SK-N-SH (cell line): ENCODE measurements around the gene TRPM3. TPM values are rescaled to one million over a fixed set of nuclear protein-coding genes. Genes with fewer than 3 reads are reported as not detected.

Experiments
- CTCF ChIA-PET: fragments of 300-600, 350-600 bp; formaldehyde crosslinking; extraction: SDS; loops from one replicate; lab custom pipeline; 2021; lab: Yijun Ruan, JAX
- POLR2A ChIA-PET: fragments of 350-600 bp; sonication (Branson Sonifier 250); formaldehyde crosslinking; extraction: SDS; loops from one replicate; lab custom pipeline; 2020; ENCODE audit warnings: antibody characterized with exemption, inconsistent platforms; lab: Yijun Ruan, JAX
- DNase-seq: peaks from one replicate; pipeline ENCODE4 v3.0.0; 2012
- H2AFZ ChIP-seq: fragments of 200-600 bp; sonication (generic); 2 replicates; pipeline ENCODE4 v1.8.1; 2016; ENCODE audit warnings: antibody characterized with exemption, mild to moderate bottlenecking, low read depth
- H3F3A ChIP-seq: fragments of 200-600 bp; sonication (generic); replicated peaks from 2 replicates; pipeline ENCODE3; 2016; ENCODE audit warnings: antibody characterized with exemption, mild to moderate bottlenecking; ENCODE audit not compliant: insufficient read depth
- H3K27ac ChIP-seq, 2 experiments: fragments of 200-500 bp in 1 of 2; fragments of 200-600 bp in 1 of 2; sonication (Bioruptor generic) in 1 of 2; sonication (generic), shearing (Covaris generic) in 1 of 2; 2 replicates each; pipeline versions ENCODE4 v1.5.1 to v1.6.1; 2014 to 2016; ENCODE audit warnings: low read depth in 2 of 2, inconsistent platforms in 1 of 2, low read length in 1 of 2, mild to moderate bottlenecking in 1 of 2, mixed read lengths in 1 of 2
- H3K27me3 ChIP-seq: fragments of 200-600 bp; sonication (generic), shearing (Covaris generic); 2 replicates; pipeline ENCODE4 v1.6.1; 2016; ENCODE audit warnings: mixed run types; ENCODE audit not compliant: insufficient read depth
- H3K36me3 ChIP-seq, 2 experiments: fragments of 200-500 bp in 1 of 2; fragments of 200-600 bp in 1 of 2; sonication (Bioruptor generic) in 1 of 2; sonication (generic) in 1 of 2; replicated peaks in 1 of 2; 2 replicates each; pipeline versions ENCODE3 to v1.5.1; 2014 to 2016; ENCODE audit warnings: low read length in 1 of 2, mild to moderate bottlenecking in 1 of 2; ENCODE audit not compliant: insufficient read depth in 2 of 2, control insufficient read depth in 1 of 2
- H3K4me1 ChIP-seq, 2 experiments: fragments of 200-500 bp in 1 of 2; fragments of 200-600 bp in 1 of 2; sonication (Bioruptor generic) in 1 of 2; sonication (generic), shearing (Covaris generic) in 1 of 2; 2 replicates each; pipeline versions ENCODE4 v1.5.1 to v1.6.1; 2014 to 2016; ENCODE audit warnings: low read depth in 1 of 2, low read length in 1 of 2, mixed run types in 1 of 2; ENCODE audit not compliant: insufficient read depth in 2 of 2, control insufficient read depth in 1 of 2
- H3K4me2 ChIP-seq: fragments of 200-600 bp; sonication (generic), shearing (Covaris generic); 2 replicates; pipeline ENCODE4 v1.6.1; 2017; ENCODE audit warnings: mixed run types
- H3K4me3 ChIP-seq, 2 experiments: fragments of 200-500 bp in 1 of 2; fragments of 200-600 bp in 1 of 2; sonication (Bioruptor generic) in 1 of 2; sonication (generic), shearing (Covaris generic) in 1 of 2; 2 replicates each; pipeline versions ENCODE4 v1.5.1 to v1.8.1; 2014 to 2016; ENCODE audit warnings: low read depth in 2 of 2, inconsistent platforms in 1 of 2, low read length in 1 of 2, mild to moderate bottlenecking in 1 of 2, mixed read lengths in 1 of 2, moderate library complexity in 1 of 2
- H3K79me2 ChIP-seq: fragments of 200-600 bp; sonication (generic); 2 replicates; pipeline ENCODE4 v1.8.1; 2017; ENCODE audit warnings: mild to moderate bottlenecking; ENCODE audit not compliant: insufficient read depth
- H3K9ac ChIP-seq: fragments of 200-600 bp; sonication (generic); 2 replicates; pipeline ENCODE4 v1.6.1; 2017; ENCODE audit warnings: mixed run types
- H3K9me2 ChIP-seq: fragments of 200-600 bp; sonication (generic); 2 replicates; pipeline ENCODE4 v1.6.1; 2017; ENCODE audit warnings: mixed run types
- H3K9me3 ChIP-seq: fragments of 200-600 bp; sonication (generic); 2 replicates; pipeline ENCODE4 v1.6.1; 2017; ENCODE audit warnings: mixed run types, mild to moderate bottlenecking, moderate library complexity
- H4K20me1 ChIP-seq: fragments of 200-600 bp; sonication (generic); 2 replicates; pipeline ENCODE4 v1.6.1; 2017; ENCODE audit warnings: mild to moderate bottlenecking, mixed run types; ENCODE audit not compliant: insufficient read depth
- CHD2 ChIP-seq: fragments of 150-350 bp; IDR thresholded peaks from 2 replicates; pipeline ENCODE4 v1.6.1; 2018; ENCODE audit warnings: low read length; ENCODE audit not compliant: partially characterized antibody
- ELF1 ChIP-seq: IDR thresholded peaks from 2 replicates; pipeline ENCODE4 v1.4.0; 2012
- FOSL2 ChIP-seq: IDR thresholded peaks from 2 replicates; pipeline ENCODE4 v1.4.0; 2012; ENCODE audit warnings: low read depth, mild to moderate bottlenecking, moderate library complexity, borderline replicate concordance
- GABPA ChIP-seq: IDR thresholded peaks from 2 replicates; pipeline ENCODE4 v1.4.0; 2012; ENCODE audit warnings: low read depth, mild to moderate bottlenecking
- MEF2A ChIP-seq: IDR thresholded peaks from 2 replicates; pipeline ENCODE4 v1.4.0; 2012; ENCODE audit warnings: low read depth, borderline replicate concordance
- POLR2AphosphoS5 ChIP-seq: IDR thresholded peaks from 2 replicates; pipeline ENCODE4 v1.6.1; 2012; ENCODE audit warnings: low read depth, low read length
- RCOR1 ChIP-seq: fragments of 150-350 bp; IDR thresholded peaks from 2 replicates; pipeline ENCODE4 v1.6.1; 2017; ENCODE audit warnings: antibody characterized with exemption, low read length
- RXRA ChIP-seq: IDR thresholded peaks from 2 replicates; pipeline ENCODE4 v1.4.0; 2012; ENCODE audit warnings: low read depth, mild to moderate bottlenecking, borderline replicate concordance
- SIN3A ChIP-seq: IDR thresholded peaks from 2 replicates; pipeline ENCODE4 v1.6.1; 2012; ENCODE audit warnings: low read depth, mild to moderate bottlenecking, low read length, moderate library complexity, borderline replicate concordance
- TAF1 ChIP-seq: IDR thresholded peaks from 2 replicates; pipeline ENCODE4 v1.6.1; 2012; ENCODE audit warnings: low read depth, mild to moderate bottlenecking, low read length, moderate library complexity, borderline replicate concordance
- YY1 ChIP-seq: IDR thresholded peaks from 2 replicates; pipeline ENCODE4 v1.4.0; 2012; ENCODE audit warnings: low read depth, mild to moderate bottlenecking
- WGBS: methylation state at CpG from one replicate; pipeline ENCODE4 v1.1.6; 2017; ENCODE audit warnings: low lambda C conversion rate; 5-methylcytosine and 5-hydroxymethylcytosine counted together
- polyA plus RNA-seq, 3 experiments: library from polyadenylated mRNA; depleted of rRNA; stranded (reverse); fragments of >200 nt; gene quantifications; 2 replicates each; pipeline ENCODE4 v1.2.3, GENCODE V29; 2012
- TF ChIP-seq, protein P1 (sequence below): fragments of 200-600 bp; sonication (generic); IDR thresholded peaks from 2 replicates; pipeline ENCODE4 v1.6.1; 2017; ENCODE audit warnings: antibody characterized with exemption, mild to moderate bottlenecking, moderate library complexity
- TF ChIP-seq, protein P2 (sequence below): IDR thresholded peaks from 2 replicates; pipeline ENCODE4; 2012
- TF ChIP-seq, protein P3 (sequence below): fragments of 150-350 bp; IDR thresholded peaks from 2 replicates; pipeline ENCODE4 v1.6.1; 2017; ENCODE audit warnings: antibody characterized with exemption, low read length, low read depth, borderline replicate concordance
- TF ChIP-seq, protein P4 (sequence below): IDR thresholded peaks from 2 replicates; pipeline ENCODE4 v1.4.0; 2012; ENCODE audit warnings: low read depth, borderline replicate concordance

The TRPM3 gene
- polyA plus RNA-seq, 1 of the 3 experiments (the other 2 are of a cell fraction), result not detected

DNA sequence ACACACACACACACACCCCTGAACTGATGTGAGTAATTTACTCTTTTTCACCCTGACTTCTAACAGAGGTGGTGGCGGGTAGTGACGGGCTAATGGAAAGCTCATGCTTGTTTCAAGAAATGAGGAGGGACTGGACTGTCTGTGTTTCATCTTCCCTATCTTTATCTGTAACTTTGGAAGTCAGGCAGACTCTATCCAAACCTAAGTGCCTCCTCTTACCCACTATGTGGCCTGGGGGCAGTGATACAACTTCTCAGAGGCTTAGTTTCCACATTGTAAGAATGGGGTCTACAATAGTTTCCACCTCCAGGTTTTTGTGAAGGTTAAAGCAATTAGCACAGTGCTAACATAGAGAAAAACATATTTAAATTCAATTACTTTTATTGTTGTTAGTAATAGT is 5.9 kb upstream of the TRPM3 start:
- H2AFZ ChIP-seq, result no peak overlapping the region
- no peak for TF ChIP-seq POLR2AphosphoS5
- no peak for TF ChIP-seq RXRA
- no peak for TF ChIP-seq SIN3A
- no peak for TF ChIP-seq GABPA
- TF ChIP-seq, protein P1, sequence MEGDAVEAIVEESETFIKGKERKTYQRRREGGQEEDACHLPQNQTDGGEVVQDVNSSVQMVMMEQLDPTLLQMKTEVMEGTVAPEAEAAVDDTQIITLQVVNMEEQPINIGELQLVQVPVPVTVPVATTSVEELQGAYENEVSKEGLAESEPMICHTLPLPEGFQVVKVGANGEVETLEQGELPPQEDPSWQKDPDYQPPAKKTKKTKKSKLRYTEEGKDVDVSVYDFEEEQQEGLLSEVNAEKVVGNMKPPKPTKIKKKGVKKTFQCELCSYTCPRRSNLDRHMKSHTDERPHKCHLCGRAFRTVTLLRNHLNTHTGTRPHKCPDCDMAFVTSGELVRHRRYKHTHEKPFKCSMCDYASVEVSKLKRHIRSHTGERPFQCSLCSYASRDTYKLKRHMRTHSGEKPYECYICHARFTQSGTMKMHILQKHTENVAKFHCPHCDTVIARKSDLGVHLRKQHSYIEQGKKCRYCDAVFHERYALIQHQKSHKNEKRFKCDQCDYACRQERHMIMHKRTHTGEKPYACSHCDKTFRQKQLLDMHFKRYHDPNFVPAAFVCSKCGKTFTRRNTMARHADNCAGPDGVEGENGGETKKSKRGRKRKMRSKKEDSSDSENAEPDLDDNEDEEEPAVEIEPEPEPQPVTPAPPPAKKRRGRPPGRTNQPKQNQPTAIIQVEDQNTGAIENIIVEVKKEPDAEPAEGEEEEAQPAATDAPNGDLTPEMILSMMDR, result no peak
- no peak for TF ChIP-seq TAF1
- no peak for TF ChIP-seq CHD2
- TF ChIP-seq YY1, result no peak
- TF ChIP-seq MEF2A, result no peak
- no peak for TF ChIP-seq FOSL2
- TF ChIP-seq ELF1, result no peak
- TF ChIP-seq, protein P2, sequence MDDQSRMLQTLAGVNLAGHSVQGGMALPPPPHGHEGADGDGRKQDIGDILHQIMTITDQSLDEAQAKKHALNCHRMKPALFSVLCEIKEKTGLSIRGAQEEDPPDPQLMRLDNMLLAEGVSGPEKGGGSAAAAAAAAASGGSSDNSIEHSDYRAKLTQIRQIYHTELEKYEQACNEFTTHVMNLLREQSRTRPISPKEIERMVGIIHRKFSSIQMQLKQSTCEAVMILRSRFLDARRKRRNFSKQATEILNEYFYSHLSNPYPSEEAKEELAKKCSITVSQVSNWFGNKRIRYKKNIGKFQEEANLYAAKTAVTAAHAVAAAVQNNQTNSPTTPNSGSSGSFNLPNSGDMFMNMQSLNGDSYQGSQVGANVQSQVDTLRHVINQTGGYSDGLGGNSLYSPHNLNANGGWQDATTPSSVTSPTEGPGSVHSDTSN, result no peak
- no peak for TF ChIP-seq RCOR1
- TF ChIP-seq, protein P3, sequence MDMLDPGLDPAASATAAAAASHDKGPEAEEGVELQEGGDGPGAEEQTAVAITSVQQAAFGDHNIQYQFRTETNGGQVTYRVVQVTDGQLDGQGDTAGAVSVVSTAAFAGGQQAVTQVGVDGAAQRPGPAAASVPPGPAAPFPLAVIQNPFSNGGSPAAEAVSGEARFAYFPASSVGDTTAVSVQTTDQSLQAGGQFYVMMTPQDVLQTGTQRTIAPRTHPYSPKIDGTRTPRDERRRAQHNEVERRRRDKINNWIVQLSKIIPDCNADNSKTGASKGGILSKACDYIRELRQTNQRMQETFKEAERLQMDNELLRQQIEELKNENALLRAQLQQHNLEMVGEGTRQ, result no peak
- TF ChIP-seq, protein P4, sequence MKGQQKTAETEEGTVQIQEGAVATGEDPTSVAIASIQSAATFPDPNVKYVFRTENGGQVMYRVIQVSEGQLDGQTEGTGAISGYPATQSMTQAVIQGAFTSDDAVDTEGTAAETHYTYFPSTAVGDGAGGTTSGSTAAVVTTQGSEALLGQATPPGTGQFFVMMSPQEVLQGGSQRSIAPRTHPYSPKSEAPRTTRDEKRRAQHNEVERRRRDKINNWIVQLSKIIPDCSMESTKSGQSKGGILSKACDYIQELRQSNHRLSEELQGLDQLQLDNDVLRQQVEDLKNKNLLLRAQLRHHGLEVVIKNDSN, result no peak
- no peaks in the 10 kb centered on the region for H3K9me2 ChIP-seq
- no peaks in the 10 kb centered on the region for H3K4me1 ChIP-seq
- H3K9me3 ChIP-seq, result no peaks in the 10 kb centered on the region
- H3F3A ChIP-seq, result no peaks in the 10 kb centered on the region
- H3K36me3 ChIP-seq, result no peaks in the 10 kb centered on the region
- CTCF ChIA-PET, result no interaction called here
- no peaks in the 10 kb centered on the region for H3K79me2 ChIP-seq
- H3K4me3 ChIP-seq, result no peak overlapping the region
- H3K4me2 ChIP-seq, result no peak overlapping the region
- POLR2A ChIA-PET, result interaction anchor here (0.6 kb wide), 1 partner anchor 51 kb away, joined by 3 read pairs; no protein-coding TSS in a partner anchor
- no peaks in the 10 kb centered on the region for H4K20me1 ChIP-seq
- H3K9ac ChIP-seq, result no peak overlapping the region
- H3K27ac ChIP-seq, result no peak overlapping the region
- no peak for DNase-seq
- no peaks in the 10 kb centered on the region; the same call in 1 of the 2 replicates for H3K27me3 ChIP-seq
- 0% methylated on average over 2 of the region's 2 CpGs for WGBS
